ENCODE results near the gene MFSD11. TPM values are rescaled to one million over a fixed set of nuclear protein-coding genes. Genes with fewer than 3 reads are reported as not detected.
A peak's percentile ranks its signal among the peaks of the same experiment; 100 is the strongest.
"Not testable (repeated sequence)": the region's sequence is repeated elsewhere in the genome, so short reads cannot be mapped to it uniquely, and the experiment has no call there.

The MFSD11 gene
- total RNA-seq, 2 experiments from 2014 or later, result 21.8 to 27.7 TPM

DNA sequence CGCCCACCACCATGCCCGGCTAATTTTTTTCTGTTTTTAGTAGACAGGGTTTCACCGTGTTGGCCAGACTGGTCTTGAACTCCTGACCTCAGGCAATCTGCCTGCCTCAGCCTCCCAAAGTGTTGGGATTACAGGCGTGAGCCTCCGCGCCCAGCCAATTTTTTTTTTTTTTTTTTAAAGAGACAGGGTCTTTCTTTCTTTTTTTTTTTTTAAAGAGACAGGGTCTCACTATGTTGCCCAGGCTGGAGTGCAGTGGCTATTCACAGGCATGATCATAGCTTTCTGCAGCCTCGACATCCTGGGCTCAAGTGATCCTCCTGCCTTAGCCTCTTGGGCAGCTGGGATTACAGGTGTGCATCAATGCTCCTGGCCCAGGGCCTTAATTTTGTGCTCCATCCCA is 25.6 kb upstream of the MFSD11 start:
- Mint-ChIP-seq H3K36me3 (ENCODE audit: low read depth) (peaks cover 27% of the 10 kb centered on the region), H3K4me1 (peaks cover 58% of the 10 kb centered on the region)
- H3K27me3 Mint-ChIP-seq, POLR2A ChIA-PET, H3K27ac Mint-ChIP-seq, H3K9me3 Mint-ChIP-seq, DNase-seq, H3K4me3 Mint-ChIP-seq: not testable (repeated sequence)
- CTCF ChIA-PET, result interaction anchor here (1.9 to 4.0 kb wide), 5 partner anchors 10 to 34 kb away, joined by 5 to 24 read pairs (median 10); no protein-coding TSS in a partner anchor

- Mint-ChIP-seq H3K36me3 (ENCODE audit: low read depth) (peaks cover 37% of the 10 kb centered on the region), H3K27me3 (peaks cover 1% of the 10 kb centered on the region), H3K4me1 (peaks cover 61% of the 10 kb centered on the region), H3K27ac (peak overlapping the region; percentile 3), H3K9me3 (no peaks in the 10 kb centered on the region), H3K4me3 (no peak overlapping the region)
- ChIA-PET POLR2A (interaction anchor here (0.6 kb wide), 1 partner anchor 24 kb away, joined by 5 read pairs; the partner anchor contains the start of gene MFSD11), CTCF (interaction anchor here (0.8 to 4.0 kb wide), 11 partner anchors 8 to 207 kb away, joined by 3 to 24 read pairs (median 7); no protein-coding TSS in a partner anchor)
- no peak for DNase-seq
Measured at GRCh38 chr17:76713765-76714164, 24.2 kb upstream of the MFSD11 start.

DNA sequence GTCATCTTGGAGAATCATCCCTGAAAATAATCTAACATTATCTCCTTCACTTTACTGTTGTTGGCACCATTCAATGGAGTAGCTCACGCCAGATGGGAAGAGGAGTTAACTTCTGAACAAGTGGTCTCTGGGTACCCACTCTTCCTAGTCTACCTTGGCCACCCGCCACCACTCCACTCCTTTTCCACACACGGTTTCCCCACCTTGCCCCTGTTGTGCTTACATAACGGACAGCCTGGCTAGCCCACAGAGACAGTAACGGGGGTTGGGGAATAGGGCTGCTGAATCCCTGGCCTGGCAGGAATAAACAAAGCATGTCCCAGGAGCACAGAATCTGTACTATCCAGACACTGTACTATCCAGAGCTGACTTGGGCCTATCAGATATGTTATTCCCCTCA is 23.6 kb upstream of the MFSD11 start:
- Mint-ChIP-seq H3K27ac (no peak overlapping the region), H3K4me3 (no peak overlapping the region), H3K27me3 (no peaks in the 10 kb centered on the region), H3K9me3 (no peaks in the 10 kb centered on the region), H3K4me1 (peaks cover 62% of the 10 kb centered on the region), H3K36me3 (ENCODE audit: low read depth) (peaks cover 41% of the 10 kb centered on the region)
- CTCF ChIA-PET, result interaction anchor here (0.8 to 4.0 kb wide), 11 partner anchors 8 to 208 kb away, joined by 3 to 24 read pairs (median 7); no protein-coding TSS in a partner anchor
- POLR2A ChIA-PET, result no interaction called here
- DNase-seq, result no peak

- ChIA-PET POLR2A (no interaction called here), CTCF (interaction anchor here (0.7 to 4.0 kb wide), 5 partner anchors 7 to 209 kb away, joined by 3 to 24 read pairs (median 13); no protein-coding TSS in a partner anchor)
Measured at GRCh38 chr17:76714822-76715495, 23.0 kb upstream of the MFSD11 start.

DNA sequence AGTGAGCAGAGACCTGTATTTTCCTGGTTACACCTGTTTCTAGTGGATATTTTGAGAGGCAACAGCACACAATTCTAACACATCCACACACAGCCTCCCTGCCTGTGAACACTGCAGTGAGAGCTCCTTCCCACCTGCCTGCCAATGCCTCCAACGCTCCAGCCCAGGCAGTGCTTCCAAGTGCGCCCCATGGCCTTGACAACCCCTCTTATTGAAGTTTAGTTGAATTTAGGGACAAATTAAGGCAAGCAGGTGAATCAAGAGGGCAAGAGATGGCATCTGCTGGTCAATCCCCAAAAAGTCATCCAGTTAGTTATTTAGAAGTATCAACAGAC is 22.5 kb upstream of the MFSD11 start:
- peaks cover 56% of the 10 kb centered on the region for H3K4me1 Mint-ChIP-seq
- H3K27me3 Mint-ChIP-seq, result no peaks in the 10 kb centered on the region
- ChIA-PET CTCF (interaction anchor here (0.7 to 4.0 kb wide), 3 partner anchors 7 to 210 kb away, joined by 3 to 24 read pairs (median 13); no protein-coding TSS in a partner anchor), POLR2A (interaction anchor here (1.1 kb wide), 1 partner anchor 10 kb away, joined by 4 read pairs; no protein-coding TSS in a partner anchor)
- no peak overlapping the region for H3K4me3 Mint-ChIP-seq
- H3K36me3 Mint-ChIP-seq (ENCODE audit: low read depth), result peaks cover 46% of the 10 kb centered on the region
- H3K27ac Mint-ChIP-seq, result peak overlapping the region; percentile 77
- no peak for DNase-seq
- no peaks in the 10 kb centered on the region for H3K9me3 Mint-ChIP-seq

More at GRCh38 chr17:76714822-76715495, 23.0 kb upstream of the MFSD11 start:
- peaks cover 45% of the 10 kb centered on the region for H3K36me3 Mint-ChIP-seq (ENCODE audit: low read depth)
- no peaks in the 10 kb centered on the region for H3K27me3 Mint-ChIP-seq
- H3K4me3 Mint-ChIP-seq, result peak overlapping the region; percentile 18
- peak; percentile 87 for DNase-seq
- H3K27ac Mint-ChIP-seq, result peak overlapping the region; percentile 77
- H3K4me1 Mint-ChIP-seq, result peaks cover 57% of the 10 kb centered on the region
- no peaks in the 10 kb centered on the region for H3K9me3 Mint-ChIP-seq

DNA sequence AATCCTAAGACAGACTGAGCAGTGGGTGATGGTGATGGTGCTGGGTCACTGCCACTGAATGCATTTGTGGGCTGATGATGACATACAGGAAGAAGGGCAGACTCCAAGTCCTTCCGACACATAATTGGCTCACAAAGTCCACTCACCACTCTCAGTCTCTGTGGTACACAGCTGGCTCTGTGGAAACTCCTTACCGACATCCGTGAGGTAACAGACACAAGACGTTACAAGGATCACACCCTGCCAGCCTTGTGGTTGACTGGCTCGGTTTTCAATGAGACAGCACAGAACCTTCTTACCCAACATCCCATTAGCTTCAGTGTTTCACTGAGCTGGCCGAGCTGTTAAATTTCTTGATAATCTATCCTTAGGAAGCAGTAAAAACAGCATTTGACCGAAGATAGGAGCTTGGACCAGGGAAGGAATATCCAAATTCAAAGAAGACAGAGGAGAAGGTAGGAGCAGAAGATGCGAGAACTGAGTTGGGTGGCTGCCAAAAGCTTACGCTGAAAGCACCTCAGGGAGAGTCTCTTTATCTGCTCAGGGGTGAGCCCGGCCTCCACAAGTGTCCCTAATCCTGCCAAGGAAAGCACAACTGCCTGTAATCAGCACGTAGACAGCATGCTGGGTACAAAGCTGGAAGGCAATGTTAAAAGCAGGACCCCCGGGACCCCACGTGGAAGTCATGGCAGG is 21.6 kb upstream of the MFSD11 start:
- CTCF ChIA-PET, result interaction anchor here (0.8 to 2.4 kb wide), 2 partner anchors 10 to 66 kb away, joined by 3 to 15 read pairs; partner anchors contain the start of genes JMJD6 and METTL23
- Mint-ChIP-seq H3K27ac (peak overlapping the region; percentile 77), H3K4me3 (peak overlapping the region; percentile 13), H3K4me1 (peaks cover 59% of the 10 kb centered on the region), H3K9me3 (no peaks in the 10 kb centered on the region), H3K36me3 (ENCODE audit: low read depth) (peaks cover 53% of the 10 kb centered on the region), H3K27me3 (no peaks in the 10 kb centered on the region)
- peak; percentile 67 for DNase-seq
- POLR2A ChIA-PET, result interaction anchor here (0.7 to 1.1 kb wide), 2 partner anchors 9 to 1929 kb away, joined by 3 to 4 read pairs; no protein-coding TSS in a partner anchor

DNA sequence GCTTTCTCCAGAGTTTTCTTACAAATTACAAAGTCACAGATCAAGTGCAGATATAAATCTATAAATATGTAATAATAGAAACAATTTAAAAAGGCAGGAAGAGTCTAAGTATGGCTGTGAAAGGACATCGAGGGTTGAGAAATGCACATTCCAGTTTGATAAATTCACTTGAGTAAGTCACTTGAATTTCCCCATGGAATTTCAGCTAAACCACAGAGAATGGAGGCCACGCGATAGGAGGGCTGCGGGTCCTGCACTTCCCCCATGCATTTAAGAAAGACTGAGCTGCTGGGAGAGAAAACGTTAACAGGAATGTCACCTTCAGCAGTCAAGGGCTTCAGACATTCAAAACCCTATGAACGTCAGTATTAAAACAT is 21.1 kb upstream of the MFSD11 start:
- Mint-ChIP-seq H3K27ac (peak overlapping the region; percentile 77), H3K36me3 (ENCODE audit: low read depth) (peaks cover 58% of the 10 kb centered on the region), H3K27me3 (no peaks in the 10 kb centered on the region), H3K4me3 (no peak overlapping the region), H3K9me3 (no peaks in the 10 kb centered on the region), H3K4me1 (peaks cover 61% of the 10 kb centered on the region)
- no peak for DNase-seq
- CTCF ChIA-PET, result interaction anchor here (0.8 to 2.4 kb wide), 2 partner anchors 10 to 65 kb away, joined by 3 to 15 read pairs; partner anchors contain the start of genes JMJD6 and METTL23
- POLR2A ChIA-PET, result no interaction called here

DNA sequence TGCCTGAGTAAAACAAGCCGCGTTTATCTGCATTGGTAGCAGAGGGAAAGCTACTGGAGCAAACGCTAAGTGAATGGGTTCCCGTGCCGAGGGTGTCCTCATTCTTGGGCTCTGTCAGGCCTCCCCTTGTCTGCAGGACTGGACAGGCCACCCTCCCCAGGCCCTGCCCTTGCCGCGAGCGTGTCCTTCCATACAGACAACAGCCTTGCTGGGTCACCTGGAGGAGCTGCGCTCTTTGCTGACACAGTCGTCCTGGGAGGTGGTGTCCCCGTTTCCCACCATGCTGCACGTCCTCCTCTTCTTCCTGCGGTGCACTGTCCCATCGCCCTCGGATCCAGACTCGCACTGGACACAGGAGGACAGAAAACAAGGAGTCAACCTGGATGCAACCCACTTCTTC is 19.4 kb upstream of the MFSD11 start:
- ChIA-PET POLR2A (no interaction called here), CTCF (interaction anchor here (1.6 kb wide), 1 partner anchor 16 kb away, joined by 3 read pairs; no protein-coding TSS in a partner anchor)
- no peaks in the 10 kb centered on the region for H3K27me3 Mint-ChIP-seq
- peaks cover 72% of the 10 kb centered on the region for H3K36me3 Mint-ChIP-seq (ENCODE audit: low read depth)
- DNase-seq, result no peak
- no peaks in the 10 kb centered on the region for H3K9me3 Mint-ChIP-seq
- no peak overlapping the region for H3K27ac Mint-ChIP-seq
- H3K4me3 Mint-ChIP-seq, result no peak overlapping the region
- peaks cover 64% of the 10 kb centered on the region for H3K4me1 Mint-ChIP-seq

DNA sequence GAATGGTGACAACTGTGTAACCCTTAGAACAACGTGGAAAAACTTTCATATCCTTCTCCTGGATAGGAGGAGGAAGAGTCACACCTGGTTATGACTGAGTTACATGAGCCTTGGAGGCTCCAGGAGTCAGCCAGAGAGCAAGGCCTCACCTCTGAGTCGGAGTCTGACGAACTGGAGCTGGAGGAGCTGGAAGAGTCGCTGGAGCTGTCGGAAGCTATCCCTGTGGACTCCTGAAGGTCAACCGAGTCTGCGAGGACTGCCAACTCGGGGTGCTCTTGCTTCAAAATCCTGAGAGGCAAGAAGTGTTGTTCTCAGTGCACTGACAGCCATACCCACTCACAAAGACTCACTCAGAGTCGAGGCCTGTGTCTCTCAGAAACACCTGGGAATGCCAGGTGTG is 17.7 kb upstream of the MFSD11 start:
- no peak overlapping the region for H3K4me3 Mint-ChIP-seq
- ChIA-PET POLR2A (no interaction called here), CTCF (interaction anchor here (1.6 kb wide), 1 partner anchor 14 kb away, joined by 3 read pairs; no protein-coding TSS in a partner anchor)

GRCh38 chr17:76720941-76721340 is 17.0 kb upstream of the MFSD11 start:
- H3K27ac Mint-ChIP-seq, result no peak overlapping the region

More for the DNA sequence above, 17.7 kb upstream of the MFSD11 start:
- Mint-ChIP-seq H3K27me3 (no peaks in the 10 kb centered on the region), H3K9me3 (no peaks in the 10 kb centered on the region), H3K36me3 (ENCODE audit: low read depth) (peaks cover 76% of the 10 kb centered on the region), H3K27ac (no peak overlapping the region), H3K4me1 (peaks cover 63% of the 10 kb centered on the region)
- no peak for DNase-seq

DNA sequence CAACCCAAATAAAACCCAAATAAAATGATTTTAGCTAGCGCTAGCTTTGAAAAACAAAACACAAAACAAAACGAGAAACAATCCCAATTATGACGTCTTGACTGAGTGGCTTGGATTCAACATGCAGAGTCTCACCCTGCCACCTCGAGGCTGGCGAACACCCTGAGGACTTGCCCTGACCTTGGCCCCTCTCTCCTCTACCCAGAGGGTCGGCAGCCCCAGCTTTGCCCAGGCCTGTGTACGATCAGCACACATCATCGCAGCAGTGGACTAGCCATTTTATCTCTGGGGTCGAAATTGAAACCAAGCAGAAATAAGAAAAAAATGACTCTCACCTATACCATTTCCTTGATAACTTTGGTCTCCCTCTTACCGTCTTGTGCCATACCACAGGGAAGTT is 16.5 kb upstream of the MFSD11 start:
- H3K4me1 Mint-ChIP-seq, result peaks cover 56% of the 10 kb centered on the region
- ChIA-PET POLR2A (no interaction called here), CTCF (interaction anchor here (0.6 to 2.8 kb wide), 2 partner anchors 8 to 108 kb away, joined by 3 to 24 read pairs; no protein-coding TSS in a partner anchor)
- no peak for DNase-seq
- H3K4me3 Mint-ChIP-seq, result no peak overlapping the region
- H3K9me3 Mint-ChIP-seq, result no peaks in the 10 kb centered on the region
- H3K36me3 Mint-ChIP-seq (ENCODE audit: low read depth), result peaks cover 73% of the 10 kb centered on the region
- no peak overlapping the region for H3K27ac Mint-ChIP-seq
- H3K27me3 Mint-ChIP-seq, result no peaks in the 10 kb centered on the region

More at GRCh38 chr17:76720941-76721340, 17.0 kb upstream of the MFSD11 start:
- POLR2A ChIA-PET, result no interaction called here
- H3K9me3 Mint-ChIP-seq, result no peaks in the 10 kb centered on the region
- H3K4me1 Mint-ChIP-seq, result peaks cover 61% of the 10 kb centered on the region
- peaks cover 75% of the 10 kb centered on the region for H3K36me3 Mint-ChIP-seq (ENCODE audit: low read depth)
- DNase-seq, result no peak
- H3K27me3 Mint-ChIP-seq, result no peaks in the 10 kb centered on the region
- H3K4me3 Mint-ChIP-seq, result no peak overlapping the region
- CTCF ChIA-PET, result interaction anchor here (2.8 kb wide), 1 partner anchor 7 kb away, joined by 24 read pairs; no protein-coding TSS in a partner anchor

GRCh38 chr17:76722279-76722678 is 15.6 kb upstream of the MFSD11 start:
- Mint-ChIP-seq H3K4me3 (no peak overlapping the region), H3K27me3 (no peaks in the 10 kb centered on the region), H3K27ac (no peak overlapping the region), H3K9me3 (no peaks in the 10 kb centered on the region), H3K4me1 (peaks cover 51% of the 10 kb centered on the region), H3K36me3 (ENCODE audit: low read depth) (peaks cover 71% of the 10 kb centered on the region)
- CTCF ChIA-PET, result interaction anchor here (0.6 to 2.8 kb wide), 2 partner anchors 9 to 109 kb away, joined by 3 to 24 read pairs; no protein-coding TSS in a partner anchor
- DNase-seq, result no peak
- POLR2A ChIA-PET, result no interaction called here

All from activated CD4-positive, alpha-beta T cell treated with anti-CD3 and anti-CD28 coated beads, Interleukin-2, amount 10 ng/mL, durations not matched to agents 7 days and 5 days (primary cell).